Osteocyte (in vitro differentiated cells): ENCODE results near the gene R3HDM2. TPM values are rescaled to one million over a fixed set of nuclear protein-coding genes. Genes with fewer than 3 reads are reported as not detected.

Experiments
- DNase-seq: peaks from one replicate; pipeline ENCODE4 v3.0.0; 2021; ENCODE audit warnings: mixed read lengths; ENCODE audit not compliant: unreplicated experiment; ENCODE audit errors: extremely low spot score
- H3K27ac Mint-ChIP-seq: one replicate; pipeline ENCODE4 v1.8.0; 2021; ENCODE audit warnings: mild to moderate bottlenecking, mixed read lengths; ENCODE audit not compliant: unreplicated experiment
- H3K27me3 Mint-ChIP-seq: one replicate; pipeline ENCODE4 v1.8.0; 2021; ENCODE audit warnings: mixed read lengths; ENCODE audit not compliant: unreplicated experiment
- H3K36me3 Mint-ChIP-seq: one replicate; pipeline ENCODE4 v1.8.0; 2021; ENCODE audit warnings: mixed read lengths; ENCODE audit not compliant: unreplicated experiment
- H3K4me1 Mint-ChIP-seq: one replicate; pipeline ENCODE4 v1.8.0; 2021; ENCODE audit warnings: mixed read lengths; ENCODE audit not compliant: unreplicated experiment
- H3K4me3 Mint-ChIP-seq: one replicate; pipeline ENCODE4 v1.8.0; 2021; ENCODE audit warnings: mild to moderate bottlenecking, moderate library complexity, mixed read lengths; ENCODE audit not compliant: unreplicated experiment
- H3K9me3 Mint-ChIP-seq: one replicate; pipeline ENCODE4 v1.8.0; 2021; ENCODE audit warnings: mixed read lengths; ENCODE audit not compliant: unreplicated experiment
- CTCF ChIP-seq: fragments of 200-600 bp; sonication (generic); IDR thresholded peaks from 2 replicates; pipeline ENCODE4 v1.5.0; 2021; ENCODE audit warnings: antibody characterized with exemption, mild to moderate bottlenecking, moderate library complexity
- total RNA-seq: library from RNA; stranded (reverse); gene quantifications from 2 replicates; pipeline ENCODE4 v1.2.1, GENCODE V29; 2021

Gene R3HDM2
- total RNA-seq, 1 donor from 2014 or later, result 65.0 TPM

GRCh38 chr12:57234233-57234570 is 196.6 kb downstream of the R3HDM2 start:
- no peaks in the 10 kb centered on the region for H3K27me3 Mint-ChIP-seq
- peak overlapping the region; percentile 33 for H3K4me3 Mint-ChIP-seq
- H3K4me1 Mint-ChIP-seq, result peaks cover 79% of the 10 kb centered on the region
- DNase-seq, result no peak
- no peak for TF ChIP-seq CTCF
- H3K36me3 Mint-ChIP-seq, result peaks cover 18% of the 10 kb centered on the region
- no peaks in the 10 kb centered on the region for H3K9me3 Mint-ChIP-seq
- peak overlapping the region; percentile 98 for H3K27ac Mint-ChIP-seq

- Mint-ChIP-seq H3K9me3 (no peaks in the 10 kb centered on the region), H3K36me3 (peaks cover 18% of the 10 kb centered on the region), H3K27ac (peak overlapping the region; percentile 98), H3K27me3 (no peaks in the 10 kb centered on the region), H3K4me1 (peaks cover 81% of the 10 kb centered on the region), H3K4me3 (peak overlapping the region; percentile 33)
- no peak for TF ChIP-seq CTCF
- no peak for DNase-seq
These were observed 197.2 kb downstream of the R3HDM2 start for GRCh38 chr12:57233357-57234232.

- H3K4me3 Mint-ChIP-seq, result peak overlapping the region; percentile 98
- H3K9me3 Mint-ChIP-seq, result no peaks in the 10 kb centered on the region
These were observed 198.6 kb downstream of the R3HDM2 start for GRCh38 chr12:57232156-57232756.

GRCh38 chr12:57231276-57232021 is 199.4 kb downstream of the R3HDM2 start:
- H3K36me3 Mint-ChIP-seq, result peaks cover 18% of the 10 kb centered on the region
- peaks cover 74% of the 10 kb centered on the region for H3K4me1 Mint-ChIP-seq
- peak overlapping the region; percentile 100 for H3K27ac Mint-ChIP-seq
- no peaks in the 10 kb centered on the region for H3K27me3 Mint-ChIP-seq
- H3K9me3 Mint-ChIP-seq, result no peaks in the 10 kb centered on the region
- TF ChIP-seq CTCF, result no peak
- peak overlapping the region; percentile 98 for H3K4me3 Mint-ChIP-seq
- no peak for DNase-seq

More at GRCh38 chr12:57232156-57232756, 198.6 kb downstream of the R3HDM2 start:
- no peak for DNase-seq
- peaks cover 75% of the 10 kb centered on the region for H3K4me1 Mint-ChIP-seq
- TF ChIP-seq CTCF, result no peak
- H3K27ac Mint-ChIP-seq, result peak overlapping the region; percentile 100
- H3K36me3 Mint-ChIP-seq, result peaks cover 18% of the 10 kb centered on the region
- H3K27me3 Mint-ChIP-seq, result no peaks in the 10 kb centered on the region
